A673 (cell line): ENCODE data around the gene ATP8B2.

Source experiments
- EZH2 ChIP-seq: fragments of 200-600 bp; sonication (generic); IDR thresholded peaks from 2 replicates; pipeline ENCODE4 v1.6.1; 2017; ENCODE audit warnings: borderline replicate concordance, low read depth, mild to moderate bottlenecking, mixed read lengths, antibody characterized with exemption, low read length; ENCODE audit not compliant: poor library complexity, severe bottlenecking
- TF ChIP-seq, protein P1 (sequence below): fragments of 300-800, 200-600 bp; sonication (generic); conservative IDR thresholded peaks from 2 replicates; pipeline ENCODE4 v1.5.1; 2017; ENCODE audit warnings: low read depth, mild to moderate bottlenecking, antibody characterized with exemption, low read length, moderate library complexity, mixed read lengths

DNA sequence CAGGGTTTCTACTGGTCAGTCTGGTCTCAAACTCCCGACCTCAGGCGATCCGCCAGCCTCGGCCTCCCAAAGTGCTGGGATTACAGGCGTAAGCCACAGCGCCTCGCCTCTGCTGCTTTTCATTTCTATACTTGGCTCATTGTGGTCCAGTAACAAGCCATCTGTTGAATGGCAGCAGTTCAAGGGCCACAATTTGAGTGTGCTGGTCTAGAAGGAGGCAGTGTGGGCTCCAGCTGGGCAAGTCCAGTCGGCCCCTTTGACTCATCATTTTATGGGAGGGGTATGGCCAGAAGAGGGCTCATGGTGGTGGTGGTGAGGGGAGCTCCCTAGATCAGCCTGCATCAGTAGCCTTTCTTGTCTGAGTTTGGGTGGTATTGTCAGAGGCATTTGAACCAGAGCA lies 33.2 kb downstream of the ATP8B2 start:
- TF ChIP-seq, protein P1, sequence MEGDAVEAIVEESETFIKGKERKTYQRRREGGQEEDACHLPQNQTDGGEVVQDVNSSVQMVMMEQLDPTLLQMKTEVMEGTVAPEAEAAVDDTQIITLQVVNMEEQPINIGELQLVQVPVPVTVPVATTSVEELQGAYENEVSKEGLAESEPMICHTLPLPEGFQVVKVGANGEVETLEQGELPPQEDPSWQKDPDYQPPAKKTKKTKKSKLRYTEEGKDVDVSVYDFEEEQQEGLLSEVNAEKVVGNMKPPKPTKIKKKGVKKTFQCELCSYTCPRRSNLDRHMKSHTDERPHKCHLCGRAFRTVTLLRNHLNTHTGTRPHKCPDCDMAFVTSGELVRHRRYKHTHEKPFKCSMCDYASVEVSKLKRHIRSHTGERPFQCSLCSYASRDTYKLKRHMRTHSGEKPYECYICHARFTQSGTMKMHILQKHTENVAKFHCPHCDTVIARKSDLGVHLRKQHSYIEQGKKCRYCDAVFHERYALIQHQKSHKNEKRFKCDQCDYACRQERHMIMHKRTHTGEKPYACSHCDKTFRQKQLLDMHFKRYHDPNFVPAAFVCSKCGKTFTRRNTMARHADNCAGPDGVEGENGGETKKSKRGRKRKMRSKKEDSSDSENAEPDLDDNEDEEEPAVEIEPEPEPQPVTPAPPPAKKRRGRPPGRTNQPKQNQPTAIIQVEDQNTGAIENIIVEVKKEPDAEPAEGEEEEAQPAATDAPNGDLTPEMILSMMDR = no peak
- TF ChIP-seq EZH2 = no peak
